HL-60 (cell line): ENCODE measurements around the gene FRMD3.
A peak's percentile ranks its signal among the peaks of the same experiment; 100 is the strongest.

ENCODE experiments used
- DNase-seq, 2 experiments: peaks; one replicate each; pipeline ENCODE4 v3.0.0-alpha.2; 2010 to 2020; ENCODE audit warnings: low read depth in 1 of 2, low spot score in 1 of 2
- H3K27ac ChIP-seq: fragments of 250-450 bp; sonication (Bioruptor Pico); replicated peaks from 2 replicates; pipeline ENCODE4 v1.5.1; 2020; ENCODE audit warnings: mild to moderate bottlenecking, moderate library complexity
- H3K27me3 ChIP-seq: fragments of 250-450 bp; sonication (Bioruptor Pico); 2 replicates; pipeline ENCODE4 v1.5.1; 2021; ENCODE audit warnings: mild to moderate bottlenecking, moderate library complexity; ENCODE audit not compliant: insufficient read depth, poor library complexity, severe bottlenecking
- H3K4me3 ChIP-seq: replicated peaks from 2 replicates; pipeline ENCODE4 v1.5.1; 2011; ENCODE audit warnings: mild to moderate bottlenecking, control low read depth, low read length; ENCODE audit not compliant: insufficient read depth
- GABPA ChIP-seq: IDR thresholded peaks from 2 replicates; pipeline ENCODE4 v1.6.1; 2012; ENCODE audit warnings: low read depth
- POLR2AphosphoS5 ChIP-seq: IDR thresholded peaks from 2 replicates; pipeline ENCODE4 v1.6.1; 2012; ENCODE audit warnings: low read depth
- SPI1 ChIP-seq: IDR thresholded peaks from 2 replicates; pipeline ENCODE4 v1.6.1; 2012; ENCODE audit warnings: low read depth, mild to moderate bottlenecking, borderline replicate concordance
- TF ChIP-seq, protein P1 (sequence below): IDR thresholded peaks from one replicate; pipeline ENCODE4 v1.5.1; 2011; ENCODE audit warnings: low read length, control low read depth, inconsistent platforms; ENCODE audit not compliant: insufficient read depth
- TF ChIP-seq, protein P2 (sequence below): IDR thresholded peaks from 2 replicates; pipeline ENCODE4 v1.6.1; 2012; ENCODE audit warnings: low read depth; ENCODE audit not compliant: insufficient replicate concordance

Gene FRMD3

DNA sequence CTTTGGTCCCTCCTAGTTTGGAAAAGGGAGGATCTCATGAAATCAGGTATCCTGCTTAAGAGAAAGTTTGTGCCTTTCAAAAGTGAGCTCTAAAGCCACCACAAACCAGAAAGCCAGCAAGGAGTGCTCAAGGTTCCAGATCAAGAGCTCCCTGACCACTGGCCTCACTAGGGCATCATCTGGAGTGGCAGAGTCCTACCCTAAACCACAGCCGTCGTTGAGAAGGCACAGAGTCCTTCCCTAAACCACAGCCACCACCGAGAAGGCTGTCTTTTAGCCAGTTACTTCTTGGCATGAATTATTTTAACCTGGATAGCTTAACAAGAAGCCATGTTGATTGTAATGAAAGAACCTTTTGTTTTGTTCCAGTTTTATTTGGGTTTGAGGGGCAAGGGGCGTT lies 102.9 kb downstream of the FRMD3 start:
- DNase-seq, result peak in 1 of 2 experiments; percentile 57
- H3K27me3 ChIP-seq, result no peaks in the 10 kb centered on the region
- H3K4me3 ChIP-seq, result no peak overlapping the region
- H3K27ac ChIP-seq, result peak overlapping the region; percentile 62
- TF ChIP-seq POLR2AphosphoS5 (no peak), SPI1 (no peak), GABPA (no peak)
- TF ChIP-seq, protein P1, sequence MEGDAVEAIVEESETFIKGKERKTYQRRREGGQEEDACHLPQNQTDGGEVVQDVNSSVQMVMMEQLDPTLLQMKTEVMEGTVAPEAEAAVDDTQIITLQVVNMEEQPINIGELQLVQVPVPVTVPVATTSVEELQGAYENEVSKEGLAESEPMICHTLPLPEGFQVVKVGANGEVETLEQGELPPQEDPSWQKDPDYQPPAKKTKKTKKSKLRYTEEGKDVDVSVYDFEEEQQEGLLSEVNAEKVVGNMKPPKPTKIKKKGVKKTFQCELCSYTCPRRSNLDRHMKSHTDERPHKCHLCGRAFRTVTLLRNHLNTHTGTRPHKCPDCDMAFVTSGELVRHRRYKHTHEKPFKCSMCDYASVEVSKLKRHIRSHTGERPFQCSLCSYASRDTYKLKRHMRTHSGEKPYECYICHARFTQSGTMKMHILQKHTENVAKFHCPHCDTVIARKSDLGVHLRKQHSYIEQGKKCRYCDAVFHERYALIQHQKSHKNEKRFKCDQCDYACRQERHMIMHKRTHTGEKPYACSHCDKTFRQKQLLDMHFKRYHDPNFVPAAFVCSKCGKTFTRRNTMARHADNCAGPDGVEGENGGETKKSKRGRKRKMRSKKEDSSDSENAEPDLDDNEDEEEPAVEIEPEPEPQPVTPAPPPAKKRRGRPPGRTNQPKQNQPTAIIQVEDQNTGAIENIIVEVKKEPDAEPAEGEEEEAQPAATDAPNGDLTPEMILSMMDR, result no peak
- TF ChIP-seq, protein P2, sequence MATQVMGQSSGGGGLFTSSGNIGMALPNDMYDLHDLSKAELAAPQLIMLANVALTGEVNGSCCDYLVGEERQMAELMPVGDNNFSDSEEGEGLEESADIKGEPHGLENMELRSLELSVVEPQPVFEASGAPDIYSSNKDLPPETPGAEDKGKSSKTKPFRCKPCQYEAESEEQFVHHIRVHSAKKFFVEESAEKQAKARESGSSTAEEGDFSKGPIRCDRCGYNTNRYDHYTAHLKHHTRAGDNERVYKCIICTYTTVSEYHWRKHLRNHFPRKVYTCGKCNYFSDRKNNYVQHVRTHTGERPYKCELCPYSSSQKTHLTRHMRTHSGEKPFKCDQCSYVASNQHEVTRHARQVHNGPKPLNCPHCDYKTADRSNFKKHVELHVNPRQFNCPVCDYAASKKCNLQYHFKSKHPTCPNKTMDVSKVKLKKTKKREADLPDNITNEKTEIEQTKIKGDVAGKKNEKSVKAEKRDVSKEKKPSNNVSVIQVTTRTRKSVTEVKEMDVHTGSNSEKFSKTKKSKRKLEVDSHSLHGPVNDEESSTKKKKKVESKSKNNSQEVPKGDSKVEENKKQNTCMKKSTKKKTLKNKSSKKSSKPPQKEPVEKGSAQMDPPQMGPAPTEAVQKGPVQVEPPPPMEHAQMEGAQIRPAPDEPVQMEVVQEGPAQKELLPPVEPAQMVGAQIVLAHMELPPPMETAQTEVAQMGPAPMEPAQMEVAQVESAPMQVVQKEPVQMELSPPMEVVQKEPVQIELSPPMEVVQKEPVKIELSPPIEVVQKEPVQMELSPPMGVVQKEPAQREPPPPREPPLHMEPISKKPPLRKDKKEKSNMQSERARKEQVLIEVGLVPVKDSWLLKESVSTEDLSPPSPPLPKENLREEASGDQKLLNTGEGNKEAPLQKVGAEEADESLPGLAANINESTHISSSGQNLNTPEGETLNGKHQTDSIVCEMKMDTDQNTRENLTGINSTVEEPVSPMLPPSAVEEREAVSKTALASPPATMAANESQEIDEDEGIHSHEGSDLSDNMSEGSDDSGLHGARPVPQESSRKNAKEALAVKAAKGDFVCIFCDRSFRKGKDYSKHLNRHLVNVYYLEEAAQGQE, result no peak

DNA sequence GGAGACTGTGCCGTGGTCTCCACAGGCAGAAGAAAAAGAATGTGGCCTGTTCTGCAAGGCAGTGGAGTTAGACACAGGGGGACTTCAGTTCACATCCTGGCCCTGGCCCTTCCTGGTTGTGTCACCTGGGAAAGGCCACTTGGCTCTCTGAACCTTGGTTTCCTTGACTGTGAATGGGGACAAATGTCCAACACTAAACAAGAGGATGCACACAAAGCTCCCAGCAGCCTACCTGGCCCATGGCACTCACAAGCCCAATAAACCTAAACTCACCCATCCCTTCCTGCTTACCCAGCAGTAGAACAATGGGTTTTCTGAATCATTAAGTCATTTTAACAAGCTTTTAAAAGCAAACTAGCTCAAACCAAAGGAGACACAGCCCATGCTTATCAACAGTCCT lies 103.9 kb downstream of the FRMD3 start:
- no peak for DNase-seq
- no peaks in the 10 kb centered on the region for H3K27me3 ChIP-seq

DNA sequence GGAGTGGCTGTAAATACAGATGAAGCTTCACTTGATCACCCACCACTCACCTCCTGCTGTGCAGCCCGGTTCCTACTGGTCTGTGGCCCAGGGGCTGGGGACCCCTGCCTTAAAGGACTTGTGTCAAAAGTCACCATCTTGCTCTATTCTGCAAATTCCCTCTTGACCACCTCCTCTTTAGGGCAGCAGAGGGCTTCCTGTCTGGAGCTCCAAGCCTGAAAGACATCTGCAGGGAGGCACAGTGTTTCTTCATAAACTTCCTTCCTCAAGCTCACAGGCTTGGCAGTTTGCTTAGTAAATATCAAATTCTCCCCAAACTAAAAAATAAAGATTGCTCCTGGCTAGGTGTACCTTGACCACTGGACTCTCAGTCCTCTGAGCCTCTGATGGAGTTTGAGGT lies 104.4 kb downstream of the FRMD3 start:
- DNase-seq, result peak in 1 of 2 experiments; percentile 69
- Histone ChIP-seq H3K27ac (peak overlapping the region; percentile 62), H3K4me3 (no peak overlapping the region)

More for the DNA sequence above, 103.9 kb downstream of the FRMD3 start:
- no peak for TF ChIP-seq SPI1
- TF ChIP-seq, protein P2, result no peak
- no peak for TF ChIP-seq POLR2AphosphoS5
- TF ChIP-seq, protein P1, result no peak
- no peak for TF ChIP-seq GABPA
- Histone ChIP-seq H3K4me3 (no peak overlapping the region), H3K27ac (peak overlapping the region; percentile 62)

More for the DNA sequence above, 104.4 kb downstream of the FRMD3 start:
- no peaks in the 10 kb centered on the region for H3K27me3 ChIP-seq
- TF ChIP-seq SPI1 (peak; percentile 31; the same call in 1 of the 2 replicates), GABPA (no peak)
- TF ChIP-seq, protein P1, result no peak
